ENCODE results near the gene DEFB132. TPM values are rescaled to one million over a fixed set of nuclear protein-coding genes. Genes with fewer than 3 reads are reported as not detected.

The DEFB132 gene
- total and polyA plus RNA-seq, 9 of the 15 experiments (the other 6 are each of a cell fraction or from before 2014, with no cell fraction given): not detected

DNA sequence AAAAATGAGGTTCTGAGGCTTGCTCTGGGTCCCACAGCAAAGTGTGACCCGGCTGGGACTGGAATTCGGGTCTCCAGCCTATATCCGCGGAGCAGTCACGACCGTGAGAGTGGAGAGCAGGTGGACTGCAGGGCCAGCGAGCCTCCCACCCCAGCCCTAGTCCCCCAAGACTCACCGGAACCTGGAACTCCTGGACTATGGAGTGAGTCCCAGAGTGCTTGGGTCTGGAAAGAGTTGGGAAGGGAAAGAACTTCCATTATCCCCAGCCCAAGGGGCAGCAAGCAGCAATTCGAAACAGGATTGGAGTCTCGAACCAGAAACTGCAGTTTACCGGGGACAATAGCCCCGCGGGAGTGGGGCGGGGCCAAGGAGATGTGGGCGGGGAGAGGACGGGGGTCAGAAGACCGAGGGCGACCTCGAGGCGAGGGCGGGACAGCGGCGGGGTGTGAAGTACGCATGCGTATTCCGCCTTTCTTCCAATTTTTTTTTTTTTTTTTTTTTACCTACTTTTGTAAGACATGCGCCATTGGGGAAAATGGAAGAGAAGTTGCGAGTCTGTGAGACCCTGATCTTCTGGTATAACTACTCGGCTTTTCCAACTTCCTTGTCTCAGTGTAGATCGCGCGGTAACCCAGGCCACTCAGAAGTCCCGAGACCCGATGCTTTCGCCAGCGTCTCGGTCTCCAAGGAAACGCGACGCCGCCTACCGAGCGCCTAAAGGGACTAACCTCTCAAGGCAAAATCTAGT, 32.7 kb downstream of the DEFB132 start, which contains the start of gene C20orf96 (continued):
- TF ChIP-seq, protein P1, sequence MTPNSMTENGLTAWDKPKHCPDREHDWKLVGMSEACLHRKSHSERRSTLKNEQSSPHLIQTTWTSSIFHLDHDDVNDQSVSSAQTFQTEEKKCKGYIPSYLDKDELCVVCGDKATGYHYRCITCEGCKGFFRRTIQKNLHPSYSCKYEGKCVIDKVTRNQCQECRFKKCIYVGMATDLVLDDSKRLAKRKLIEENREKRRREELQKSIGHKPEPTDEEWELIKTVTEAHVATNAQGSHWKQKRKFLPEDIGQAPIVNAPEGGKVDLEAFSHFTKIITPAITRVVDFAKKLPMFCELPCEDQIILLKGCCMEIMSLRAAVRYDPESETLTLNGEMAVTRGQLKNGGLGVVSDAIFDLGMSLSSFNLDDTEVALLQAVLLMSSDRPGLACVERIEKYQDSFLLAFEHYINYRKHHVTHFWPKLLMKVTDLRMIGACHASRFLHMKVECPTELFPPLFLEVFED (CRISPR knock-in tag; conservative IDR thresholded peaks at IDR 0.05): no peak
- TF ChIP-seq ZBTB7A (IDR thresholded peaks at IDR 0.05; ENCODE audit: borderline replicate concordance, control insufficient read depth, low read depth, low read length): peak; percentile 33; the same call in 1 of the 2 replicates
- TF ChIP-seq TAL1 (IDR thresholded peaks at IDR 0.05): no peak
- TF ChIP-seq, protein P2, sequence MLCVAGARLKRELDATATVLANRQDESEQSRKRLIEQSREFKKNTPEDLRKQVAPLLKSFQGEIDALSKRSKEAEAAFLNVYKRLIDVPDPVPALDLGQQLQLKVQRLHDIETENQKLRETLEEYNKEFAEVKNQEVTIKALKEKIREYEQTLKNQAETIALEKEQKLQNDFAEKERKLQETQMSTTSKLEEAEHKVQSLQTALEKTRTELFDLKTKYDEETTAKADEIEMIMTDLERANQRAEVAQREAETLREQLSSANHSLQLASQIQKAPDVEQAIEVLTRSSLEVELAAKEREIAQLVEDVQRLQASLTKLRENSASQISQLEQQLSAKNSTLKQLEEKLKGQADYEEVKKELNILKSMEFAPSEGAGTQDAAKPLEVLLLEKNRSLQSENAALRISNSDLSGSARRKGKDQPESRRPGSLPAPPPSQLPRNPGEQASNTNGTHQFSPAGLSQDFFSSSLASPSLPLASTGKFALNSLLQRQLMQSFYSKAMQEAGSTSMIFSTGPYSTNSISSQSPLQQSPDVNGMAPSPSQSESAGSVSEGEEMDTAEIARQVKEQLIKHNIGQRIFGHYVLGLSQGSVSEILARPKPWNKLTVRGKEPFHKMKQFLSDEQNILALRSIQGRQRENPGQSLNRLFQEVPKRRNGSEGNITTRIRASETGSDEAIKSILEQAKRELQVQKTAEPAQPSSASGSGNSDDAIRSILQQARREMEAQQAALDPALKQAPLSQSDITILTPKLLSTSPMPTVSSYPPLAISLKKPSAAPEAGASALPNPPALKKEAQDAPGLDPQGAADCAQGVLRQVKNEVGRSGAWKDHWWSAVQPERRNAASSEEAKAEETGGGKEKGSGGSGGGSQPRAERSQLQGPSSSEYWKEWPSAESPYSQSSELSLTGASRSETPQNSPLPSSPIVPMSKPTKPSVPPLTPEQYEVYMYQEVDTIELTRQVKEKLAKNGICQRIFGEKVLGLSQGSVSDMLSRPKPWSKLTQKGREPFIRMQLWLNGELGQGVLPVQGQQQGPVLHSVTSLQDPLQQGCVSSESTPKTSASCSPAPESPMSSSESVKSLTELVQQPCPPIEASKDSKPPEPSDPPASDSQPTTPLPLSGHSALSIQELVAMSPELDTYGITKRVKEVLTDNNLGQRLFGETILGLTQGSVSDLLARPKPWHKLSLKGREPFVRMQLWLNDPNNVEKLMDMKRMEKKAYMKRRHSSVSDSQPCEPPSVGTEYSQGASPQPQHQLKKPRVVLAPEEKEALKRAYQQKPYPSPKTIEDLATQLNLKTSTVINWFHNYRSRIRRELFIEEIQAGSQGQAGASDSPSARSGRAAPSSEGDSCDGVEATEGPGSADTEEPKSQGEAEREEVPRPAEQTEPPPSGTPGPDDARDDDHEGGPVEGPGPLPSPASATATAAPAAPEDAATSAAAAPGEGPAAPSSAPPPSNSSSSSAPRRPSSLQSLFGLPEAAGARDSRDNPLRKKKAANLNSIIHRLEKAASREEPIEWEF (CRISPR knock-in tag; IDR thresholded peaks at IDR 0.05): no peak
- no peak for TF ChIP-seq FOXA1 (IDR thresholded peaks at IDR 0.05; ENCODE audit: borderline replicate concordance)
- TF ChIP-seq, protein P3, sequence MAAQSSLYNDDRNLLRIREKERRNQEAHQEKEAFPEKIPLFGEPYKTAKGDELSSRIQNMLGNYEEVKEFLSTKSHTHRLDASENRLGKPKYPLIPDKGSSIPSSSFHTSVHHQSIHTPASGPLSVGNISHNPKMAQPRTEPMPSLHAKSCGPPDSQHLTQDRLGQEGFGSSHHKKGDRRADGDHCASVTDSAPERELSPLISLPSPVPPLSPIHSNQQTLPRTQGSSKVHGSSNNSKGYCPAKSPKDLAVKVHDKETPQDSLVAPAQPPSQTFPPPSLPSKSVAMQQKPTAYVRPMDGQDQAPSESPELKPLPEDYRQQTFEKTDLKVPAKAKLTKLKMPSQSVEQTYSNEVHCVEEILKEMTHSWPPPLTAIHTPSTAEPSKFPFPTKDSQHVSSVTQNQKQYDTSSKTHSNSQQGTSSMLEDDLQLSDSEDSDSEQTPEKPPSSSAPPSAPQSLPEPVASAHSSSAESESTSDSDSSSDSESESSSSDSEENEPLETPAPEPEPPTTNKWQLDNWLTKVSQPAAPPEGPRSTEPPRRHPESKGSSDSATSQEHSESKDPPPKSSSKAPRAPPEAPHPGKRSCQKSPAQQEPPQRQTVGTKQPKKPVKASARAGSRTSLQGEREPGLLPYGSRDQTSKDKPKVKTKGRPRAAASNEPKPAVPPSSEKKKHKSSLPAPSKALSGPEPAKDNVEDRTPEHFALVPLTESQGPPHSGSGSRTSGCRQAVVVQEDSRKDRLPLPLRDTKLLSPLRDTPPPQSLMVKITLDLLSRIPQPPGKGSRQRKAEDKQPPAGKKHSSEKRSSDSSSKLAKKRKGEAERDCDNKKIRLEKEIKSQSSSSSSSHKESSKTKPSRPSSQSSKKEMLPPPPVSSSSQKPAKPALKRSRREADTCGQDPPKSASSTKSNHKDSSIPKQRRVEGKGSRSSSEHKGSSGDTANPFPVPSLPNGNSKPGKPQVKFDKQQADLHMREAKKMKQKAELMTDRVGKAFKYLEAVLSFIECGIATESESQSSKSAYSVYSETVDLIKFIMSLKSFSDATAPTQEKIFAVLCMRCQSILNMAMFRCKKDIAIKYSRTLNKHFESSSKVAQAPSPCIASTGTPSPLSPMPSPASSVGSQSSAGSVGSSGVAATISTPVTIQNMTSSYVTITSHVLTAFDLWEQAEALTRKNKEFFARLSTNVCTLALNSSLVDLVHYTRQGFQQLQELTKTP (IDR thresholded peaks at IDR 0.05; ENCODE audit: low read depth in 1 of 2, partially characterized antibody in 2 of 2): no peak
- TF ChIP-seq TCF7L2 (IDR thresholded peaks at IDR 0.05; ENCODE audit: low read depth, low read length): no peak
- TF ChIP-seq SUPT5H (IDR thresholded peaks at IDR 0.05): peak; percentile 54
- no peak for TF ChIP-seq MYNN (IDR thresholded peaks at IDR 0.05)
- TF ChIP-seq MYNN (CRISPR knock-in tag; IDR thresholded peaks at IDR 0.05): no peak
- TF ChIP-seq ZNF785 (CRISPR knock-in tag; IDR thresholded peaks at IDR 0.05): no peak
- TF ChIP-seq GATAD2A (IDR thresholded peaks at IDR 0.05): no peak
- no peak for TF ChIP-seq ZC3H4 (CRISPR knock-in tag; IDR thresholded peaks at IDR 0.05; ENCODE audit: borderline replicate concordance)
- no peak for TF ChIP-seq FOSL1 (tag; conservative IDR thresholded peaks at IDR 0.05)
- TF ChIP-seq, protein P4, sequence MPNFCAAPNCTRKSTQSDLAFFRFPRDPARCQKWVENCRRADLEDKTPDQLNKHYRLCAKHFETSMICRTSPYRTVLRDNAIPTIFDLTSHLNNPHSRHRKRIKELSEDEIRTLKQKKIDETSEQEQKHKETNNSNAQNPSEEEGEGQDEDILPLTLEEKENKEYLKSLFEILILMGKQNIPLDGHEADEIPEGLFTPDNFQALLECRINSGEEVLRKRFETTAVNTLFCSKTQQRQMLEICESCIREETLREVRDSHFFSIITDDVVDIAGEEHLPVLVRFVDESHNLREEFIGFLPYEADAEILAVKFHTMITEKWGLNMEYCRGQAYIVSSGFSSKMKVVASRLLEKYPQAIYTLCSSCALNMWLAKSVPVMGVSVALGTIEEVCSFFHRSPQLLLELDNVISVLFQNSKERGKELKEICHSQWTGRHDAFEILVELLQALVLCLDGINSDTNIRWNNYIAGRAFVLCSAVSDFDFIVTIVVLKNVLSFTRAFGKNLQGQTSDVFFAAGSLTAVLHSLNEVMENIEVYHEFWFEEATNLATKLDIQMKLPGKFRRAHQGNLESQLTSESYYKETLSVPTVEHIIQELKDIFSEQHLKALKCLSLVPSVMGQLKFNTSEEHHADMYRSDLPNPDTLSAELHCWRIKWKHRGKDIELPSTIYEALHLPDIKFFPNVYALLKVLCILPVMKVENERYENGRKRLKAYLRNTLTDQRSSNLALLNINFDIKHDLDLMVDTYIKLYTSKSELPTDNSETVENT (CRISPR knock-in tag; IDR thresholded peaks at IDR 0.05): no peak
- TF ChIP-seq KAT8 (IDR thresholded peaks at IDR 0.05; ENCODE audit: low read depth): no peak
